OCI-LY7 (cell line): ENCODE results near the gene CTH. TPM values are rescaled to one million over a fixed set of nuclear protein-coding genes. Genes with fewer than 3 reads are reported as not detected.

Experiments
- BruUV-seq: library from RNA; stranded (reverse); fragments of 400-500 nt; replicated peaks from 2 replicates; lab custom pipeline; 2021; lab: Mats Ljungman, UMichigan
- CTCF ChIA-PET: fragments of 300-600 bp; sonication (Branson Sonifier 250); formaldehyde crosslinking; loops from one replicate; lab custom pipeline; 2022; ENCODE audit warnings: antibody characterized with exemption; ENCODE audit not compliant: unreplicated experiment; lab: Charles Lee
- POLR2A ChIA-PET: fragments of 300-600 bp; sonication (Branson Sonifier 250); formaldehyde crosslinking; loops from one replicate; lab custom pipeline; 2022; ENCODE audit warnings: antibody characterized with exemption; lab: Charles Lee
- DNase-seq: peaks from one replicate; pipeline ENCODE4 v3.0.0-alpha.2; 2015; ENCODE audit warnings: low spot score
- H2AFZ ChIP-seq: fragments of 200-600 bp; sonication (generic), shearing (Covaris generic); 2 replicates; pipeline ENCODE4 v1.6.1; 2014; ENCODE audit warnings: mild to moderate bottlenecking, antibody characterized with exemption, low read length, moderate library complexity
- H3K27ac ChIP-seq: fragments of 200-600 bp; sonication (generic); 2 replicates; pipeline ENCODE4 v1.5.1; 2014; ENCODE audit warnings: mixed run types, low read depth, mild to moderate bottlenecking, moderate library complexity, low read length, inconsistent platforms; ENCODE audit not compliant: poor library complexity, severe bottlenecking
- H3K36me3 ChIP-seq: fragments of 200-600 bp; sonication (generic); 2 replicates; pipeline ENCODE4 v1.6.1; 2014; ENCODE audit warnings: mild to moderate bottlenecking, antibody characterized with exemption, low read length, moderate library complexity, mixed read lengths; ENCODE audit not compliant: insufficient read depth
- H3K4me1 ChIP-seq: fragments of 200-600 bp; sonication (generic); 2 replicates; pipeline ENCODE4 v1.5.1; 2014; ENCODE audit warnings: mild to moderate bottlenecking, low read length; ENCODE audit not compliant: insufficient read depth, poor library complexity, severe bottlenecking
- H3K4me2 ChIP-seq: fragments of 200-600 bp; sonication (generic); 2 replicates; pipeline ENCODE4 v1.6.1; 2014; ENCODE audit warnings: mild to moderate bottlenecking, low read length
- H3K4me3 ChIP-seq: fragments of 200-600 bp; sonication (generic); 2 replicates; pipeline ENCODE4 v1.5.1; 2014; ENCODE audit warnings: mild to moderate bottlenecking, low read depth, low read length; ENCODE audit not compliant: poor library complexity, severe bottlenecking
- H3K79me2 ChIP-seq: fragments of 200-600 bp; sonication (generic); 2 replicates; pipeline ENCODE4 v1.6.1; 2016; ENCODE audit warnings: low read depth, mild to moderate bottlenecking, low read length, moderate library complexity, mixed read lengths; ENCODE audit not compliant: insufficient read depth
- H3K9me2 ChIP-seq: fragments of 200-600 bp; sonication (generic); 2 replicates; pipeline ENCODE4 v1.6.1; 2016; ENCODE audit warnings: mild to moderate bottlenecking, low read length, mixed read lengths; ENCODE audit not compliant: insufficient read depth
- H3K9me3 ChIP-seq: fragments of 200-600 bp; sonication (generic); 2 replicates; pipeline ENCODE4 v1.6.1; 2014; ENCODE audit warnings: mild to moderate bottlenecking, mixed run types, low read length, mixed read lengths
- H4K20me1 ChIP-seq: fragments of 200-600 bp; sonication (generic); 2 replicates; pipeline ENCODE4 v1.6.1; 2014; ENCODE audit warnings: mild to moderate bottlenecking, antibody characterized with exemption, low read length, moderate library complexity, mixed read lengths; ENCODE audit not compliant: insufficient read depth
- EZH2phosphoT487 ChIP-seq: fragments of 200-600 bp; sonication (generic); IDR thresholded peaks from 2 replicates; pipeline ENCODE4 v1.6.1; 2018; ENCODE audit warnings: low read depth, borderline replicate concordance, mild to moderate bottlenecking, mixed run types, antibody characterized with exemption, low read length, moderate library complexity, mixed read lengths
- intact Hi-C: fragments of 100-400 bp; cut with micrococcal nuclease; formaldehyde crosslinking; loops from one replicate; pipeline ENCODE4 v1.10.0; 2022; ENCODE audit not compliant: unreplicated experiment
- total RNA-seq, 2 experiments: library from RNA; depleted of rRNA in 1 of 2; stranded (reverse); fragments of >200 nt in 1 of 2; shearing (Covaris generic) in 1 of 2; gene quantifications; 2 replicates each; pipeline ENCODE4 v1.2.3, GENCODE V29; 2014 to 2022
- TF ChIP-seq, protein P1 (sequence below): fragments of 200-600 bp; sonication (generic); conservative IDR thresholded peaks from 2 replicates; pipeline ENCODE4 v1.5.1; 2014; ENCODE audit warnings: mild to moderate bottlenecking, antibody characterized with exemption, low read length, moderate library complexity, mixed read lengths

The CTH gene
- total RNA-seq, 2 experiments from 2014 or later = 9.7 to 14.4 TPM

DNA sequence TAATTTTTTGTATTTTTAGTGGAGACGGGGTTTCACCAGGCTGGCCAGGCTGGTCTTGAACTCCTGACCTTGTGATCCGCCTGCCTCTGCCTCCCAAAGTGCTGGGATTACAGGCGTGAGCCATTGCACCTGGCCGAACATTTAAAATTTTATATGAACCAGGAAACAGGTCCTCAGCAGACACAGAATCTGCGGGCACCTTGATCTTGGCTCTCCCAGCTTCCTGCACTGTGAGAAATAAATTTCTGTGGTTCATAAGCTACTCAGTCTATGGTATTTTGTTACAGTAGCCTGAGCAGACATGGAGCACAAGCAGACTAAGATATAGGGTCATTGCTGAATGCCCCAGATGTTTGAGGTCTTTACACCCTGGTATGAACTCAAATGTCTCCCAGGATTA, 23.6 kb upstream of the CTH start:
- no peak overlapping the region for H3K27ac ChIP-seq
- CTCF ChIA-PET = no interaction called here
- peaks cover 6% of the 10 kb centered on the region for H3K4me1 ChIP-seq
- H4K20me1 ChIP-seq = no peaks in the 10 kb centered on the region
- H3K79me2 ChIP-seq = no peaks in the 10 kb centered on the region
- no TSS peak for BruUV-seq
- POLR2A ChIA-PET = interaction anchor here (2.1 kb wide), 1 partner anchor 15 kb away, joined by 7 read pairs; no protein-coding TSS in a partner anchor
- DNase-seq = no peak
- intact Hi-C loops = no loop called here
- H2AFZ ChIP-seq = no peak overlapping the region
- no peak for TF ChIP-seq EZH2phosphoT487
- TF ChIP-seq, protein P1, sequence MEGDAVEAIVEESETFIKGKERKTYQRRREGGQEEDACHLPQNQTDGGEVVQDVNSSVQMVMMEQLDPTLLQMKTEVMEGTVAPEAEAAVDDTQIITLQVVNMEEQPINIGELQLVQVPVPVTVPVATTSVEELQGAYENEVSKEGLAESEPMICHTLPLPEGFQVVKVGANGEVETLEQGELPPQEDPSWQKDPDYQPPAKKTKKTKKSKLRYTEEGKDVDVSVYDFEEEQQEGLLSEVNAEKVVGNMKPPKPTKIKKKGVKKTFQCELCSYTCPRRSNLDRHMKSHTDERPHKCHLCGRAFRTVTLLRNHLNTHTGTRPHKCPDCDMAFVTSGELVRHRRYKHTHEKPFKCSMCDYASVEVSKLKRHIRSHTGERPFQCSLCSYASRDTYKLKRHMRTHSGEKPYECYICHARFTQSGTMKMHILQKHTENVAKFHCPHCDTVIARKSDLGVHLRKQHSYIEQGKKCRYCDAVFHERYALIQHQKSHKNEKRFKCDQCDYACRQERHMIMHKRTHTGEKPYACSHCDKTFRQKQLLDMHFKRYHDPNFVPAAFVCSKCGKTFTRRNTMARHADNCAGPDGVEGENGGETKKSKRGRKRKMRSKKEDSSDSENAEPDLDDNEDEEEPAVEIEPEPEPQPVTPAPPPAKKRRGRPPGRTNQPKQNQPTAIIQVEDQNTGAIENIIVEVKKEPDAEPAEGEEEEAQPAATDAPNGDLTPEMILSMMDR = no peak
- H3K9me2 ChIP-seq = no peaks in the 10 kb centered on the region
- no peak overlapping the region for H3K4me3 ChIP-seq
- H3K36me3 ChIP-seq = no peaks in the 10 kb centered on the region
- no peak overlapping the region for H3K4me2 ChIP-seq
- no peaks in the 10 kb centered on the region for H3K9me3 ChIP-seq

DNA sequence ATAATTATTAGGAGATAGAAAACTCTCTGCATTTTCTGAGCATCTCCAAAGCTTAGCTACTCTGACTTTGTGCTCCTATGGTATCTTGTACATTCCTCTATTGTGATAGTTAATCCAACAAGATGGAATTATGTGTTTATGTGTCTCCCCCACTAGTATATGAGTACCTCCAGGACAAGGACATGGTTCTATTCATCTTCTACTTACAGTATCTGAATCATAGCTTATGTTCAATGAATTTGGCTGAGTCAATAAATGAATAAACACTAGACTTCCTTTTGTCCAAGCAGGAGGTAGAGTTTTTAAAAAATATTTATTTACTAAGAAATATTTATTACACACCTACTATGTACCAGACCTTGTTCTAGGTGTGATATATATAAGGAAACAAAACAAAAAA, 18.4 kb upstream of the CTH start:
- H3K36me3 ChIP-seq = no peaks in the 10 kb centered on the region
- BruUV-seq = no TSS peak
- no peak overlapping the region for H3K27ac ChIP-seq
- no peaks in the 10 kb centered on the region for H3K9me2 ChIP-seq
- no peak overlapping the region for H2AFZ ChIP-seq
- ChIA-PET CTCF (no interaction called here), POLR2A (interaction anchor here (0.6 kb wide), 1 partner anchor 373 kb away, joined by 3 read pairs; no protein-coding TSS in a partner anchor)
- no peak for DNase-seq
- intact Hi-C loops = no loop called here
- no peaks in the 10 kb centered on the region for H3K79me2 ChIP-seq
- no peaks in the 10 kb centered on the region for H3K4me1 ChIP-seq
- no peak overlapping the region for H3K4me2 ChIP-seq
- no peaks in the 10 kb centered on the region for H4K20me1 ChIP-seq
- H3K4me3 ChIP-seq = no peak overlapping the region
- no peak for TF ChIP-seq EZH2phosphoT487
- TF ChIP-seq, protein P1 = no peak
- no peaks in the 10 kb centered on the region for H3K9me3 ChIP-seq

DNA sequence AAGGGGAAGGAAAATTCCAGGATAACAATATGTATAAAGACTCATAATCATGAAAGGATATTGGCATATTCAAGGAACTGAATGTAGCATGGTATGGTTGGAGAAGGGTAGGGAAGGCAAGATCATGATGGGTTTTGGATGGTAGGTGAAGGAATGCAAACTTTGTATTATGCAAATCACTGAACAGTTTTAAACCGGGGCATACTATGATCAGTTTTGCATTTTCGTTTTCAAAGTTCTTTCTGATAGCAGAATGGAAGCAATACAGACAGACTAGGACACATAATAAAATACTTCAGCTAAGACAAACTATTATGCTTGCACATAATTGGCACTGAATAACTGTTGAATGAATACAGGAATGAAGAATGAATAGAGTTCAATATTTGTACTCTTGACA, 14.5 kb upstream of the CTH start:
- no peak overlapping the region for H3K4me3 ChIP-seq
- no peaks in the 10 kb centered on the region for H3K9me2 ChIP-seq
- DNase-seq = no peak
- no peaks in the 10 kb centered on the region for H3K4me1 ChIP-seq
- no peak overlapping the region for H3K27ac ChIP-seq
- no peaks in the 10 kb centered on the region for H3K36me3 ChIP-seq
- H4K20me1 ChIP-seq = no peaks in the 10 kb centered on the region
- no peak overlapping the region for H2AFZ ChIP-seq
- no peak overlapping the region for H3K4me2 ChIP-seq
- no peaks in the 10 kb centered on the region for H3K79me2 ChIP-seq
- BruUV-seq = no TSS peak
- TF ChIP-seq, protein P1 = no peak
- TF ChIP-seq EZH2phosphoT487 = no peak
- CTCF ChIA-PET = no interaction called here
- H3K9me3 ChIP-seq = no peaks in the 10 kb centered on the region
- intact Hi-C loops = no loop called here
- POLR2A ChIA-PET = interaction anchor here (1.0 kb wide), 1 partner anchor 17 kb away, joined by 4 read pairs; no protein-coding TSS in a partner anchor
